Activated T-cell treated with anti-CD3 and anti-CD28 coated beads, Interleukin-2, amount 50 U/mL, for 72 hours (primary cell): ENCODE data around the gene MUC20. TPM values are rescaled to one million over a fixed set of nuclear protein-coding genes. Genes with fewer than 3 reads are reported as not detected.
"Not testable (repeated sequence)": the region's sequence is repeated elsewhere in the genome, so short reads cannot be mapped to it uniquely, and the experiment has no call there.

Source experiments
- ATAC-seq, 2 donors: fragments of 150-1000 bp; cut with Tn5 transposase; replicated peaks in 1 of 2; 2 replicates each; pipeline ENCODE4 v1.10.0; 2021; ENCODE audit warnings: moderate library complexity in 2 of 2, mild to moderate bottlenecking in 1 of 2
- DNase-seq, 2 donors: peaks; one replicate each; pipeline ENCODE4 v3.0.0; 2021 to 2022; ENCODE audit warnings: mixed read lengths in 1 of 2
- H3K27ac Mint-ChIP-seq: one replicate; pipeline ENCODE4 v1.8.0; 2022; ENCODE audit warnings: mild to moderate bottlenecking, moderate library complexity, mixed read lengths
- H3K27me3 Mint-ChIP-seq: one replicate; pipeline ENCODE4 v1.8.0; 2022; ENCODE audit warnings: low read depth, mixed read lengths
- H3K36me3 Mint-ChIP-seq, 2 donors: one replicate each; pipeline ENCODE4 v1.8.0; 2022; ENCODE audit warnings: mixed read lengths in 2 of 2, mild to moderate bottlenecking in 1 of 2; ENCODE audit not compliant: insufficient read depth in 2 of 2
- H3K4me1 Mint-ChIP-seq: one replicate; pipeline ENCODE4 v1.8.0; 2022; ENCODE audit warnings: low read depth, mixed read lengths
- H3K4me3 Mint-ChIP-seq, 2 donors: one replicate each; pipeline ENCODE4 v1.8.0; 2022; ENCODE audit warnings: mild to moderate bottlenecking in 2 of 2, mixed read lengths in 2 of 2, moderate library complexity in 2 of 2
- H3K9me3 Mint-ChIP-seq, 2 donors: one replicate each; pipeline ENCODE4 v1.8.0; 2022; ENCODE audit warnings: mixed read lengths in 2 of 2
- total RNA-seq, 2 donors: library from RNA; stranded (reverse); gene quantifications; one replicate each; pipeline ENCODE4 v1.2.3, GENCODE V29; 2022

MUC20 gene
- total RNA-seq, 2 donors from 2014 or later = 3.4 to 7.8 TPM

DNA sequence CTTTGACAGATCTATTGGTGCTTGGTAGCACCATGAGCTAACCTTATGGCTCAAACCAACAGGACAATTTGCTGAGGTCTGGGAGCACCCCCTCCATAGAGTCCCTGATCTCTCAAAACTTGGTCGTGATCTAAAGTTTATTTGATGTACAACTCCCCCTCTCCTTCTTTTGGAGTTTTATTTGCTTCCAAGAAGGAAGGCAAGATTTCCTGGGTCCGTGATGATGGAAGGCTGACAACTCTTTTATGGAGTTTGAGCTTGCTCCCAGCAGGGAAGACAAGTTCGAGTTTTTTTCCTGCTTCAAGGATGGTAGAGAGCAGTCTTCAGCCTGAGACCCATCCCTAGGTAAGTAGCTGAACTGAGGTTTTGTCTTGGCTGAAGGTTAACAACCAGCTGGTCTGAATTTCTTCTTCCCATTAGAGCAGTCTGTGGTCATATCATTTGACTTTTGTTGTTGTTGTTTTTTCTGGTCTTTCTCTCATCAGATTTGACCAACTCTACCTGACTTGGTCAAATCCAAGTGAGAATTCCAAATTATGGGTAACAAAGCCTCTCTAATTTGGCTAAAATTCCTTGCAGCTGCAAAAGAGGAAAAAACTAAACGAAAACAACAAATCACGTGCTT lies 2.8 kb upstream of the MUC20 start:
- Mint-ChIP-seq H3K9me3 (no peaks in the 10 kb centered on the region), H3K36me3 (peaks cover 0 to 6% of the 10 kb centered on the region in 2 donors), H3K27me3 (peaks cover 16% of the 10 kb centered on the region), H3K4me1 (peaks cover 25% of the 10 kb centered on the region), H3K4me3 (no peak overlapping the region), H3K27ac (no peak overlapping the region)
- no peak for ATAC-seq
- DNase-seq = no peak

GRCh38 chr3:195718477-195718984 lies 2.2 kb upstream of the MUC20 start:
- H3K9me3 Mint-ChIP-seq = no peaks in the 10 kb centered on the region
- ATAC-seq (no peak), DNase-seq (no peak)
- peaks cover 0 to 6% of the 10 kb centered on the region in 2 donors for H3K36me3 Mint-ChIP-seq
- H3K4me1 Mint-ChIP-seq = peaks cover 25% of the 10 kb centered on the region
- no peak overlapping the region for H3K4me3 Mint-ChIP-seq
- no peak overlapping the region for H3K27ac Mint-ChIP-seq
- H3K27me3 Mint-ChIP-seq = peaks cover 16% of the 10 kb centered on the region

GRCh38 chr3:195719514-195720254 lies 1.1 kb upstream of the MUC20 start:
- not testable (repeated sequence) for DNase-seq, H3K36me3 Mint-ChIP-seq, H3K4me3 Mint-ChIP-seq, H3K27ac Mint-ChIP-seq, H3K9me3 Mint-ChIP-seq, ATAC-seq
- Mint-ChIP-seq H3K27me3 (peaks cover 16% of the 10 kb centered on the region), H3K4me1 (peaks cover 25% of the 10 kb centered on the region)

- ATAC-seq, H3K4me3 Mint-ChIP-seq: not testable (repeated sequence)
Observed at GRCh38 chr3:195722139-195722995, 1.6 kb downstream of the MUC20 start.

GRCh38 chr3:195722996-195723345 lies 2.2 kb downstream of the MUC20 start:
- H3K36me3 Mint-ChIP-seq, H3K27ac Mint-ChIP-seq, DNase-seq, H3K4me1 Mint-ChIP-seq, H3K27me3 Mint-ChIP-seq, H3K4me3 Mint-ChIP-seq, ATAC-seq, H3K9me3 Mint-ChIP-seq: not testable (repeated sequence)

More at GRCh38 chr3:195722139-195722995, 1.6 kb downstream of the MUC20 start:
- not testable (repeated sequence) for H3K4me1 Mint-ChIP-seq, DNase-seq, H3K9me3 Mint-ChIP-seq, H3K27ac Mint-ChIP-seq, H3K36me3 Mint-ChIP-seq
- H3K27me3 Mint-ChIP-seq = peaks cover 11% of the 10 kb centered on the region

DNA sequence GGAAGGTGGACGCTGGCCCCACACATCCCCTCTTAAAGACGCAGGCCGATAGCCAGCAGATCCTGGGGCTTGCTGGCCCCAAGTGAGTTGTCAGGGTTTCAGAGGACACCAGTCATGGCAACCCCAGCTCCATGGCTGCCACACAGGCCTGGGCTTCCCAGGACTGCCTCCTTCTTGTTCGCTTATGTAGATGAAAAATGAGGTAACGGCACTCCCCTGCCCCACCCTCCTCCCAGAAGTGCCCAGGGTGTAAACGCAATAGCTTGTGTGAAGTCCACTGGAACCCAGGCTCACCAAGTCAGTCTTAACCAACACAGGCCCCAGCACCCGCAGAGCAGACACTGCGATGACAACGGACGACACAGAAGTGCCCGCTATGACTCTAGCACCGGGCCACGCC lies 3.6 kb downstream of the MUC20 start:
- H3K4me1 Mint-ChIP-seq, H3K27ac Mint-ChIP-seq, H3K9me3 Mint-ChIP-seq, DNase-seq, H3K4me3 Mint-ChIP-seq, ATAC-seq, H3K36me3 Mint-ChIP-seq, H3K27me3 Mint-ChIP-seq: not testable (repeated sequence)

DNA sequence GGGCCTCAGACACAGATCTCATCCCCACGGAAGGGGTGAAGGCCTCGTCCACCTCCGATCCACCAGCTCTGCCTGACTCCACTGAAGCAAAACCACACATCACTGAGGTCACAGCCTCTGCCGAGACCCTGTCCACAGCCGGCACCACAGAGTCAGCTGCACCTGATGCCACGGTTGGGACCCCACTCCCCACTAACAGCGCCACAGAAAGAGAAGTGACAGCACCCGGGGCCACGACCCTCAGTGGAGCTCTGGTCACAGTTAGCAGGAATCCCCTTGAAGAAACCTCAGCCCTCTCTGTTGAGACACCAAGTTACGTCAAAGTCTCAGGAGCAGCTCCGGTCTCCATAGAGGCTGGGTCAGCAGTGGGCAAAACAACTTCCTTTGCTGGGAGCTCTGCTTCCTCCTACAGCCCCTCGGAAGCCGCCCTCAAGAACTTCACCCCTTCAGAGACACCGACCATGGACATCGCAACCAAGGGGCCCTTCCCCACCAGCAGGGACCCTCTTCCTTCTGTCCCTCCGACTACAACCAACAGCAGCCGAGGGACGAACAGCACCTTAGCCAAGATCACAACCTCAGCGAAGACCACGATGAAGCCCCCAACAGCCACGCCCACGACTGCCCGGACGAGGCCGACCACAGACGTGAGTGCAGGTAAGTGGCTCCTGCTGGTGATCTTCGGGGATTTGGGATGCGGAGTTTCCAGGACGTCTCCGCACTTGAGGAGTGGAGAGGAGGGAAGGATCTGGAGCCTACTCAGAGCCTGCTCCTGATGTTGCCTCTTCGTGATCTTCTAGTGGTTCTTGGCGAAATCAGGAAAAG lies 5.3 kb downstream of the MUC20 start:
- not testable (repeated sequence) for H3K36me3 Mint-ChIP-seq, H3K27ac Mint-ChIP-seq, H3K27me3 Mint-ChIP-seq, ATAC-seq, H3K4me1 Mint-ChIP-seq, DNase-seq, H3K4me3 Mint-ChIP-seq, H3K9me3 Mint-ChIP-seq

DNA sequence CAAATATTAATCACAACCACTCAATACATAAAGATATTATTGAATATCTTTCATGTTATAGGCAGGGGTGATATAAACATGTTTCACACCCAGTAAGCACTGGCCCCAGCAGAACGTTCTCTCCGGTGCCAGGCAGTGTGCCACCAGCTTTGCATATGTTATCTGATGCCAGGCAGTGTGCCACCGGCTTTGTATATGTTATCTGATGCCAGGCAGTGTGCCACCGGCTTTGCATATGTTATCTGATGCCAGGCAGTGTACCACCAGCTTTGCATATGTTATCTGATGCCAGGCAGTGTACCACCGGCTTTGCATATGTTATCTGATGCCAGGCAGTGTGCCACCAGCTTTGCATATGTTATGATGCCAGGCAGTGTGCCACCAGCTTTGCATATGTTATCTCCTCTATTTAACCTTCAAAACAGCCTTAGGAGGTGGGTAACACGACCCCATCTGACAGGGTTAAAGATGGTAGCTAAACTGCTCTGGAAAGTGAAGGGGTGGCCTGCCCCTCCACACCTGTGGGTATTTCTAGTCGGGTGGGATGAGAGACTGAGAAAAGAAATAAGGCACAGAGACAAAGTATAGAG lies 6.9 kb downstream of the MUC20 start:
- Mint-ChIP-seq H3K9me3 (no peaks in the 10 kb centered on the region), H3K27ac (no peak overlapping the region), H3K36me3 (no peaks in the 10 kb centered on the region), H3K27me3 (no peaks in the 10 kb centered on the region), H3K4me3 (no peak overlapping the region), H3K4me1 (no peaks in the 10 kb centered on the region)
- ATAC-seq (no peak), DNase-seq (no peak)

GRCh38 chr3:195728789-195729188 lies 8.0 kb downstream of the MUC20 start:
- not testable (repeated sequence) for H3K4me3 Mint-ChIP-seq, H3K9me3 Mint-ChIP-seq, H3K27ac Mint-ChIP-seq, H3K27me3 Mint-ChIP-seq, ATAC-seq, DNase-seq, H3K4me1 Mint-ChIP-seq, H3K36me3 Mint-ChIP-seq

GRCh38 chr3:195729476-195730251 lies 8.9 kb downstream of the MUC20 start:
- Mint-ChIP-seq H3K9me3 (no peaks in the 10 kb centered on the region), H3K36me3 (no peaks in the 10 kb centered on the region), H3K4me3 (no peak overlapping the region), H3K27ac (no peak overlapping the region), H3K27me3 (no peaks in the 10 kb centered on the region), H3K4me1 (no peaks in the 10 kb centered on the region)
- DNase-seq (no peak), ATAC-seq (no peak)

DNA sequence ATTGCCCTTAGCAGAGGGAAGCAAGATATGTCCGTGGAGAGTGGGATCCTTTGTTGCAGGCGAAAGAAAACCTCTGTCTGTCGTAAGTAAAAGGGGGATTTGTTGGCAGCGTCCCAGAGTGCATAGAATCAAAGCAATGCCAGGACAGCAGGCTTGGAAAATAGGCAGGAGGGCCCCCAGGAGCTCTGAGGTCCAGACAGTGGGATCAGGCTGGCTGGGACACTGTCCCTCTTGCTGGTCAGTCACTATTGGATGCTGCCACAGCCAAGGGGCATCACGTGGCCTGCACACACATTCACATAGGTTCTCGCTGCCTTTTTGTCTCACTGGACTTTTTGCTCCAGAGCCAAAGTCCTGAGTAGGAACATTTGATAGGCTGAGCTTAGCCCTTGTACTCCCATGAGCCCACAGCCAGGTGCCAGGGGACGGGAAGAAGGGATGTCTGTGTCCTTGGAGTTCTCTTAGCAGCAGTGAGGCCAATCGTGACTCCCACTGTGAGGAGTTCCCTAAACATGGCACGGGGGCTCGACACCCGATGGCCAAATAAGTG lies 10.7 kb downstream of the MUC20 start:
- no peaks in the 10 kb centered on the region for H3K9me3 Mint-ChIP-seq

More for the DNA sequence above, 10.7 kb downstream of the MUC20 start:
- no peak overlapping the region for H3K4me3 Mint-ChIP-seq
- no peak overlapping the region for H3K27ac Mint-ChIP-seq
- H3K4me1 Mint-ChIP-seq = no peaks in the 10 kb centered on the region
- H3K27me3 Mint-ChIP-seq = no peaks in the 10 kb centered on the region
- ATAC-seq (no peak), DNase-seq (no peak)
- H3K36me3 Mint-ChIP-seq = peaks cover 0 to 2% of the 10 kb centered on the region in 2 donors
